Neural cell (in vitro differentiated cells): ENCODE data around the gene SERPINA9. TPM values are rescaled to one million over a fixed set of nuclear protein-coding genes. Genes with fewer than 3 reads are reported as not detected.

Source experiments
- H2AFZ ChIP-seq: fragments of 200-600, 300-800 bp; sonication (generic), shearing (Covaris generic); 2 replicates; pipeline ENCODE4 v1.6.0; 2014; ENCODE audit warnings: low read depth, mild to moderate bottlenecking, antibody characterized with exemption, low read length, moderate library complexity
- H3F3A ChIP-seq: fragments of 200-600 bp; shearing (Covaris generic); 2 replicates; pipeline ENCODE4 v1.6.1; 2016; ENCODE audit warnings: mild to moderate bottlenecking, moderate library complexity, mixed read lengths, antibody characterized with exemption, low read length; ENCODE audit not compliant: insufficient read depth, poor library complexity, severe bottlenecking
- H3K27ac ChIP-seq: fragments of 200-600, 300-800 bp; sonication (generic), shearing (Covaris generic); 2 replicates; pipeline ENCODE4 v1.5.1; 2014; ENCODE audit warnings: mild to moderate bottlenecking, low read length, moderate library complexity
- H3K27me3 ChIP-seq: fragments of 300-800, 200-600 bp; sonication (generic), shearing (Covaris generic); 2 replicates; pipeline ENCODE4 v1.6.0; 2014; ENCODE audit warnings: mild to moderate bottlenecking, low read depth, low read length, moderate library complexity; ENCODE audit not compliant: insufficient read depth
- H3K36me3 ChIP-seq: fragments of 300-800, 200-600 bp; sonication (generic), shearing (Covaris generic); 2 replicates; pipeline ENCODE4 v1.5.1; 2014; ENCODE audit warnings: mild to moderate bottlenecking, antibody characterized with exemption, low read length, moderate library complexity; ENCODE audit not compliant: insufficient read depth
- H3K4me2 ChIP-seq: fragments of 300-800, 200-600 bp; sonication (generic), shearing (Covaris generic); 2 replicates; pipeline ENCODE4 v1.6.0; 2014; ENCODE audit warnings: mild to moderate bottlenecking, low read length
- H3K4me3 ChIP-seq: fragments of 300-800, 200-600 bp; sonication (generic), shearing (Covaris generic); 2 replicates; pipeline ENCODE4 v1.5.1; 2014; ENCODE audit warnings: mild to moderate bottlenecking, low read length, moderate library complexity
- H3K79me2 ChIP-seq: fragments of 200-600 bp; shearing (Covaris generic); replicated peaks from 2 replicates; pipeline ENCODE4 v1.6.0; 2014; ENCODE audit warnings: mild to moderate bottlenecking, low read length, moderate library complexity; ENCODE audit not compliant: insufficient read depth
- H3K9ac ChIP-seq: fragments of 300-800, 200-600 bp; sonication (generic), shearing (Covaris generic); 2 replicates; pipeline ENCODE4 v1.6.1; 2016; ENCODE audit warnings: mild to moderate bottlenecking, low read length, mixed read lengths
- H3K9me2 ChIP-seq: fragments of 200-600 bp; shearing (Covaris generic); 2 replicates; pipeline ENCODE4 v1.6.1; 2016; ENCODE audit warnings: mild to moderate bottlenecking, low read length, mixed read lengths; ENCODE audit not compliant: insufficient read depth
- H3K9me3 ChIP-seq: fragments of 200-600, 300-800 bp; sonication (generic), shearing (Covaris generic); 2 replicates; pipeline ENCODE4 v1.6.1; 2016; ENCODE audit warnings: mild to moderate bottlenecking, mixed run types, low read length, moderate library complexity, mixed read lengths
- H4K20me1 ChIP-seq: fragments of 200-600 bp; shearing (Covaris generic); 2 replicates; pipeline ENCODE4 v1.6.1; 2016; ENCODE audit warnings: mild to moderate bottlenecking, mixed run types; ENCODE audit not compliant: insufficient read depth
- CTCF ChIP-seq: fragments of 450-650 bp; IDR thresholded peaks from 2 replicates; pipeline ENCODE4 v1.5.1; 2014; ENCODE audit warnings: antibody characterized with exemption, mild to moderate bottlenecking, moderate library complexity; ENCODE audit not compliant: poor library complexity, severe bottlenecking
- EP300 ChIP-seq: fragments of 450-650 bp; conservative IDR thresholded peaks from 2 replicates; pipeline ENCODE4 v1.6.1; 2014; ENCODE audit warnings: antibody characterized with exemption, mild to moderate bottlenecking, moderate library complexity; ENCODE audit not compliant: poor library complexity, severe bottlenecking
- MXI1 ChIP-seq: fragments of 450-650 bp; conservative IDR thresholded peaks from 2 replicates; pipeline ENCODE4 v1.6.1; 2014; ENCODE audit warnings: antibody characterized with exemption, mild to moderate bottlenecking; ENCODE audit not compliant: poor library complexity, severe bottlenecking
- POLR2AphosphoS5 ChIP-seq: IDR thresholded peaks from 2 replicates; pipeline ENCODE4 v1.6.1; 2012
- RAD21 ChIP-seq: fragments of 450-650 bp; conservative IDR thresholded peaks from 2 replicates; pipeline ENCODE4 v1.6.1; 2014; ENCODE audit warnings: antibody characterized with exemption, mild to moderate bottlenecking, moderate library complexity
- REST ChIP-seq: IDR thresholded peaks from 2 replicates; pipeline ENCODE4 v1.6.1; 2012; ENCODE audit warnings: borderline replicate concordance
- SMC3 ChIP-seq: fragments of 450-650 bp; conservative IDR thresholded peaks from 2 replicates; pipeline ENCODE4 v1.6.1; 2014; ENCODE audit warnings: antibody characterized with exemption, mild to moderate bottlenecking, moderate library complexity; ENCODE audit not compliant: poor library complexity
- TAF1 ChIP-seq: IDR thresholded peaks from 2 replicates; pipeline ENCODE4 v1.6.1; 2012; ENCODE audit warnings: low read depth
- polyA plus RNA-seq: library from polyadenylated mRNA; depleted of rRNA; stranded (reverse); fragments of >200 nt; gene quantifications from 2 replicates; pipeline ENCODE4 v1.2.3, GENCODE V29; 2014

SERPINA9 gene
- polyA plus RNA-seq, 1 donor from 2014 or later, result not detected

GRCh38 chr14:94481468-94482131 lies 5.6 kb upstream of the SERPINA9 start:
- H3K4me2 ChIP-seq, result no peak overlapping the region
- H2AFZ ChIP-seq, result no peak overlapping the region
- H3K9me2 ChIP-seq, result no peaks in the 10 kb centered on the region
- H4K20me1 ChIP-seq, result no peaks in the 10 kb centered on the region
- no peak overlapping the region for H3K27ac ChIP-seq
- H3K4me3 ChIP-seq, result no peak overlapping the region
- no peaks in the 10 kb centered on the region for H3K27me3 ChIP-seq
- no peaks in the 10 kb centered on the region for H3F3A ChIP-seq
- no peak for TF ChIP-seq RAD21
- TF ChIP-seq MXI1, result no peak
- no peak for TF ChIP-seq EP300
- TF ChIP-seq TAF1, result no peak
- TF ChIP-seq POLR2AphosphoS5, result no peak
- TF ChIP-seq REST, result no peak
- TF ChIP-seq SMC3, result no peak
- no peak for TF ChIP-seq CTCF
- no peak overlapping the region for H3K9ac ChIP-seq
- H3K79me2 ChIP-seq, result no peaks in the 10 kb centered on the region
- H3K9me3 ChIP-seq, result peaks cover 4% of the 10 kb centered on the region
- no peaks in the 10 kb centered on the region for H3K36me3 ChIP-seq

GRCh38 chr14:94480809-94481208 lies 4.8 kb upstream of the SERPINA9 start:
- Histone ChIP-seq H3K4me3 (no peak overlapping the region), H4K20me1 (no peaks in the 10 kb centered on the region), H3F3A (no peaks in the 10 kb centered on the region), H3K9me3 (peaks cover 4% of the 10 kb centered on the region), H3K79me2 (no peaks in the 10 kb centered on the region), H3K9me2 (no peaks in the 10 kb centered on the region), H3K4me2 (no peak overlapping the region), H2AFZ (no peak overlapping the region), H3K27me3 (no peaks in the 10 kb centered on the region), H3K36me3 (no peaks in the 10 kb centered on the region), H3K9ac (no peak overlapping the region), H3K27ac (no peak overlapping the region)
- TF ChIP-seq REST, result no peak
